GM18861 (cell line): ENCODE data around the gene ZNG1F.
"Not testable (repeated sequence)": the region's sequence is repeated elsewhere in the genome, so short reads cannot be mapped to it uniquely, and the experiment has no call there.

Experiments
- ATAC-seq: cut with Tn5 transposase; IDR thresholded peaks from one replicate; pipeline ENCODE4 v1.9.1; 2021; ENCODE audit not compliant: unreplicated experiment

The ZNG1F gene

DNA sequence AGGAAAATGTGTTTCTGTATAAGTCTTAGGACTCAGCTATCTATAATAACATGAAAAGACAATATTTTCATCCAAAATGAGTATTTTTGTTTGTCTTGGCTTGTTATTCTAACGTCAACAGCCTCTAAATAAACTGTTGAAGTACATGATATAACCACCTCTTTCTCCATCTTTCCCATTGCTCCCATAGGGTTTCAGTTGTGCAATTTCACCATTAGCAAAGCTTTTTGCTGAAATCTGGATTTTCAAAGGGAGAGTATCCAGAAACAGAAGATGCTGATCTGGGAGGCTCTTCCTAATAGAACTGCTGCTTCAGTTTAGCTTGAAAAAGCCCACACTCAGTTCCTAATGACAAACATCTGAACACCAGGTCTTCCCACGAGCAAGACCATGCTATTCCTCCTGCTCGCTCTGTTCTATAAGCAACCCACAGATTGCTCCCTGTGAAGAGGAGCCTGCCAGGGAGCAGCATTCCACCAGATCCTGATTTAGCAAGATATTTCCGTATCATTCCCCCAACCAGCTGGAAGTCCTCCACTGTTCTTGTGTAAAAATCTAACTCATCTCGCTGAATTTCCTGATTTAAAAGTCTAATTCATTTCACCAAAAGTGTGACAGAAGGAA lies 101.8 kb downstream of the ZNG1F start:
- ATAC-seq: not testable (repeated sequence)

DNA sequence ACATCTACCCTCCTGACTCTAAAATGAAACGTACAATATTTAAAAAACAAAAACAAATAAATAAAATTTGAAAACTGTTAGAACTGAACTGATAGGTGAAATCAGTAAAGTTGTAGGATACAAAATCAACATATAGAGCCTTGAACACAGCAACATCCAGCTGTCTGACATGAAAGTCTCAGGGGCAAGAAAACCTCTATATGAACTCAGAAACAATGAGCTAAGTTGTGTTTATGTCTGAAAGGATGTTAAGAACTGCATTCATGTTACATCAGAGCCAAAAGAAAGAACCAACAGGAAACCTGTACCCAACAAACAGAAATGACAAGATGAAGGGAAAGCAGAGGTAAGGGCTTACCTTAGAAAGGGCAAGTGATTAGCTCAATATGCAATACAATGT lies 102.4 kb downstream of the ZNG1F start:
- not testable (repeated sequence) for ATAC-seq

DNA sequence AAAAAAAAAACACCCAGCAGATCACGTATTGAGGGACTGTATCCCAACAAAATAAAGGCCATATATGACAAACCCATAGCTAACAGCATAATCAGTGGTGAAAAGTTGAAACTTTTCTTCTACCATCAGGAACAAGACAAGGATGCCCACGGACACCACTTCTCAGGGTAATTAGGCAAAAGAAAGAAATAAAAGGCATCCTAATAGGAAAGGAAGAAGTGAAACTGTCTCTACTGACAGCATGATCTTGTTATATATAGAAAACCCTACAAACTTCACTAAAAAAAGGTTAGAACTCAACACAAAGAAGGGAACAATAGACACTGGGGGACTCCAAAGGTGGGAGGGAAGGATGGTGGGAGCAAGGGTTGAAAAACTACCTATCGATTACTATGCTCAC lies 102.9 kb downstream of the ZNG1F start:
- not testable (repeated sequence) for ATAC-seq

DNA sequence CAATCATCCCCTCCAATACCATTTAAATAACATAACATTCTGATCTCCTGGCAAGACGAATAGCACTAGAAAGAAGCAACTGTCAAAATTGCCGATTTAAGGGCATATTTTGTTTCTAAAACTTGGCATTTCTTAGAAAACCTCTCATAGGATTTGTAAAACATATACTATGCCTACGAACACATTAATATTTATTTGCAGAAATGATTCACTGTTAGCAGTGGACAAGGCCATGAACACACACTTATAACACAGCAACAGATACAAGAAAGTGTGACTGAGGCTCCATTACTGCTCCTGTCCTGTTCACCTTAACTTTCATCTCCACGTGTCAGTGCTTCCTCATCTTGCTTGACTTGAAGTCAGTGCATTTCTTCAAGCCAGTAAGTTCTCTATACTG lies 106.8 kb downstream of the ZNG1F start:
- not testable (repeated sequence) for ATAC-seq
